Sigmoid colon (tissue), 7 donors: ENCODE data around the gene EPS8L2. TPM values are rescaled to one million over a fixed set of nuclear protein-coding genes. Genes with fewer than 3 reads are reported as not detected.

Experiments
- DNase-seq: peaks from one replicate; pipeline ENCODE4 v3.0.0-alpha.2; 2019
- H3K27ac ChIP-seq, 4 donors: fragments of 200-600 bp; sonication (generic); one replicate each; pipeline ENCODE4 v1.5.1; 2016 to 2019; ENCODE audit warnings: mild to moderate bottlenecking in 1 of 4
- H3K27me3 ChIP-seq, 3 donors: fragments of 200-600 bp; sonication (generic); one replicate each; pipeline ENCODE4 v1.5.1; 2019; ENCODE audit warnings: mild to moderate bottlenecking in 1 of 3
- H3K36me3 ChIP-seq, 4 donors: fragments of 200-600 bp; sonication (generic); one replicate each; pipeline ENCODE4 v1.5.1; 2016 to 2019
- H3K4me1 ChIP-seq, 4 donors: fragments of 200-600 bp; sonication (generic); one replicate each; pipeline ENCODE4 v1.5.1; 2017 to 2019
- H3K4me3 ChIP-seq, 4 donors: fragments of 200-600 bp; sonication (generic); one replicate each; pipeline ENCODE4 v1.5.1; 2017 to 2019; ENCODE audit warnings: mild to moderate bottlenecking in 2 of 4, moderate library complexity in 1 of 4
- H3K9me3 ChIP-seq, 4 donors: fragments of 200-600 bp in 3 of 4; sonication (generic) in 3 of 4; one replicate each; pipeline versions ENCODE4 v1.5.1 to v1.6.1; 2013 to 2019
- EP300 ChIP-seq, 4 donors: sonication (generic); formaldehyde crosslinking; IDR thresholded peaks; one replicate each; pipeline ENCODE4 v1.6.1; 2017; ENCODE audit warnings: antibody characterized with exemption in 4 of 4
- POLR2A ChIP-seq, 2 donors: fragments of 450-650 bp; IDR thresholded peaks; one replicate each; pipeline ENCODE4 v1.6.1; 2016; ENCODE audit warnings: antibody characterized with exemption in 2 of 2, mild to moderate bottlenecking in 2 of 2, moderate library complexity in 2 of 2
- POLR2AphosphoS5 ChIP-seq, 4 donors: sonication (generic); formaldehyde crosslinking; IDR thresholded peaks; one replicate each; pipeline ENCODE4 v1.6.1; 2017; ENCODE audit warnings: antibody characterized with exemption in 4 of 4
- WGBS, 2 donors: extraction: QIAGEN DNeasy Blood & Tissue Kit; methylation state at CpG; one replicate each; pipeline ENCODE4 v1.1.7; 2013; 5-methylcytosine and 5-hydroxymethylcytosine counted together
- intact Hi-C: fragments of 100-400 bp; cut with DNase I; formaldehyde crosslinking; loops from one replicate; pipeline ENCODE4 v1.15.1; 2023
- polyA plus RNA-seq, 3 donors: library from polyadenylated mRNA; stranded (reverse); fragments of 200-250 nt; gene quantifications; one replicate each; pipeline ENCODE4 v1.2.3, GENCODE V29; 2013
- total RNA-seq, 4 donors: library from RNA; depleted of rRNA; stranded (reverse); fragments of >200 nt; gene quantifications; one replicate each; pipeline ENCODE4 v1.1.0, GENCODE V29; 2016
- TF ChIP-seq, protein P1 (sequence below), 4 experiments: fragments of 450-650 bp in 3 of 4; fragments of 200-600 bp in 1 of 4; IDR thresholded peaks; one replicate each; pipeline ENCODE4 v1.5.1; 2016 to 2019; ENCODE audit warnings: antibody characterized with exemption in 4 of 4, mild to moderate bottlenecking in 3 of 4, moderate library complexity in 2 of 4
- donor health status: healthy with polysubstance abuse.
- donor health status: Bipolar disorder and iron deficiency.
- donor health status: healthy.

The EPS8L2 gene
- total and polyA plus RNA-seq, 7 donors = 5.4 to 168 (median 15.6) TPM

DNA sequence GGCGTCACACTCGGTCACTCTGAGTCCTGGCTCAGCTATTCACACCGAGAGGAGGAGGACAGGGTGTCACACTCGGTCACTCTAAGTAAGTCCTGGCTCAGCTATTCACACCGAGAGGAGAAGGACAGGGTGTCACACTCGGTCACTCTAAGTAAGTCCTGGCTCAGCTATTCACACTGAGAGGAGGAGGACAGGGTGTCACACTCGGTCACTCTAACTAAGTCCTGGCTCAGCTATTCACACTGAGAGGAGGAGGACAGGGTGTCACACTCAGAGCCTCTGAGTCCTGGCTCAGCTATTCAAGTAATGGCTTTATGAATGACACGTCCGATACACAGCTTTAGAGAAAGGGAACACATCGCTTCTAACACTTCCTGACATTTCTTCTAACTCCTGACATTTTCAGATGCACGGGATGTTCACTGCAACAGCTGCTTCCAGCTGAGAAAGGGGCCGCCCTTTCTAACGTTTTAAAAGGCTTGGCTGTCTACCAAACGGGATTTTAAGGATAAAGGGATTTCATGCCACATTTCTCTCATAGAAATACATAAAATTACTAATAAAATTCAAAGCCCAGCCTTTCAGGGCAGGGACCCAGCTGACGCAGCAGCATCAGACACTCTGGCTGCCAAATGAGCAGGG lies 40.8 kb upstream of the EPS8L2 start:
- H3K9me3 ChIP-seq = no peaks in the 10 kb centered on the region
- no peak for DNase-seq
- peaks cover 0 to 3% (median 0%) of the 10 kb centered on the region in 4 donors for H3K36me3 ChIP-seq
- intact Hi-C loops = no loop called here
- 86 to 91% methylated on average over 15 of the region's 15 CpGs for WGBS, 2 donors
- peaks cover 0 to 17% (median 10%) of the 10 kb centered on the region in 4 donors for H3K4me1 ChIP-seq
- no peak overlapping the region for H3K4me3 ChIP-seq
- TF ChIP-seq POLR2AphosphoS5 (IDR thresholded peaks at IDR 0.05) = peak in 1 of 4 donors; percentile 17
- TF ChIP-seq, protein P1, sequence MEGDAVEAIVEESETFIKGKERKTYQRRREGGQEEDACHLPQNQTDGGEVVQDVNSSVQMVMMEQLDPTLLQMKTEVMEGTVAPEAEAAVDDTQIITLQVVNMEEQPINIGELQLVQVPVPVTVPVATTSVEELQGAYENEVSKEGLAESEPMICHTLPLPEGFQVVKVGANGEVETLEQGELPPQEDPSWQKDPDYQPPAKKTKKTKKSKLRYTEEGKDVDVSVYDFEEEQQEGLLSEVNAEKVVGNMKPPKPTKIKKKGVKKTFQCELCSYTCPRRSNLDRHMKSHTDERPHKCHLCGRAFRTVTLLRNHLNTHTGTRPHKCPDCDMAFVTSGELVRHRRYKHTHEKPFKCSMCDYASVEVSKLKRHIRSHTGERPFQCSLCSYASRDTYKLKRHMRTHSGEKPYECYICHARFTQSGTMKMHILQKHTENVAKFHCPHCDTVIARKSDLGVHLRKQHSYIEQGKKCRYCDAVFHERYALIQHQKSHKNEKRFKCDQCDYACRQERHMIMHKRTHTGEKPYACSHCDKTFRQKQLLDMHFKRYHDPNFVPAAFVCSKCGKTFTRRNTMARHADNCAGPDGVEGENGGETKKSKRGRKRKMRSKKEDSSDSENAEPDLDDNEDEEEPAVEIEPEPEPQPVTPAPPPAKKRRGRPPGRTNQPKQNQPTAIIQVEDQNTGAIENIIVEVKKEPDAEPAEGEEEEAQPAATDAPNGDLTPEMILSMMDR (IDR thresholded peaks at IDR 0.05) = no peak
- H3K27me3 ChIP-seq = no peaks in the 10 kb centered on the region
- H3K27ac ChIP-seq = peak overlapping the region; percentile 28 to 69 (median 63)

DNA sequence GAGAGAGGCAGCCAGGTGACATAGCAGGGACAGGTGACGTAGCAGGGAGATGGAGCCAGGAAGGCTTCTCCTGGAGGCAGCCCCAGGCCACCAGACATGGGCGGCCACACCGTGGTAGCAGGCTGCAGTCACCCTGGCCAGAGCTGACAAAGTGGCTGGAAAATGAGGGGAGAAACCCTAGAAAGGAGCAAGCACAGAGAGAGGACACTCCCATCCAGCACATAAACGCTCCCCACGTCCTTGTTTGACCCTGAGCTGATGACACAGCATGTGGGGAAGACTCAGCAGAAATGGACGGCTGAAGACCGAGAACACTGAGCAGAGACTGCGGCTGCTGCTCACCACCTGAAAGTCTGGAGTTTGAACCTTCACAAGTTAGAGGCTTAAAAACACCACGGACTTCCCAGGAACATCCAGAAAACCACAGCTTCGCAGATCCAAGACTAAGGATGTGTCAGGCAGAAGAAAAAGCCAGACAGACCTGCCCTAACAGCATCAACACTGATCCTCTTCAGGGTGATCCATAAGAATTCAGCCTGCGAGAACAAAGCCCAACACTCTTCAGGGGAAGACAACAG lies 40.2 kb upstream of the EPS8L2 start:
- TF ChIP-seq, protein P1 (IDR thresholded peaks at IDR 0.05) = no peak
- TF ChIP-seq EP300 (IDR thresholded peaks at IDR 0.05) = no peak
- no peak for TF ChIP-seq POLR2A (IDR thresholded peaks at IDR 0.05)
- TF ChIP-seq POLR2AphosphoS5 (IDR thresholded peaks at IDR 0.05) = peak in 2 of 4 donors; percentile 22 to 26
- Histone ChIP-seq H3K27me3 (no peaks in the 10 kb centered on the region), H3K4me1 (peaks cover 0 to 17% (median 10%) of the 10 kb centered on the region in 4 donors), H3K27ac (peak overlapping the region; percentile 28 to 69 (median 63)), H3K4me3 (no peak overlapping the region), H3K36me3 (no peaks in the 10 kb centered on the region), H3K9me3 (no peaks in the 10 kb centered on the region)
- intact Hi-C loops = no loop called here
- DNase-seq = peak; percentile 77
- 76 to 79% methylated on average over 11 of the region's 11 CpGs for WGBS, 2 donors

DNA sequence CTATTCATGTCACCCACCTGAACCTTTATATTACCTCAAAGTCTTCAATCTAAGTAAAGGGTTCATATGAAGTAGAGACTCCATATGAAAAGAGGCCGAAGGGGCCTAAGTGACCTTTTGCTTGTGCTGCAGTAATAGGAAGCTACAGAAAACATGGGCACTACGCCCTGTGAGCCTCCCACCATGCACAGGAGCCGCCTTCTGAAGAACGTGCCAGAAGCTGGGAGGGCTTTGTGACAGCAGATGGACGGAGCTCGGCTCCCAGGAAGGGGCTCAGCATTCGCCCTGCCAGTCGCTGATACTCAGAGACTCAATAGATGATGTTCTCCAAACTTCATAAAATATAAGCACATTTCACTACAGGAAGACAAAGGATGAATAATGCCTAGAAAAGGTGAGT lies 32.2 kb upstream of the EPS8L2 start:
- intact Hi-C loops = no loop called here
- Histone ChIP-seq H3K4me1 (no peaks in the 10 kb centered on the region), H3K36me3 (peaks cover 0 to 68% (median 23%) of the 10 kb centered on the region in 4 donors), H3K27me3 (no peaks in the 10 kb centered on the region), H3K9me3 (no peaks in the 10 kb centered on the region), H3K4me3 (no peak overlapping the region), H3K27ac (no peak overlapping the region)
- WGBS, 2 donors = 95 to 96% methylated on average over 8 of the region's 8 CpGs
- TF ChIP-seq, protein P1 (IDR thresholded peaks at IDR 0.05) = no peak
- TF ChIP-seq EP300 (IDR thresholded peaks at IDR 0.05) (no peak), POLR2AphosphoS5 (IDR thresholded peaks at IDR 0.05) (no peak), POLR2A (IDR thresholded peaks at IDR 0.05) (no peak)
- no peak for DNase-seq

GRCh38 chr11:674406-674805 lies 31.6 kb upstream of the EPS8L2 start:
- Histone ChIP-seq H3K4me1 (no peaks in the 10 kb centered on the region), H3K4me3 (no peak overlapping the region), H3K27me3 (no peaks in the 10 kb centered on the region), H3K36me3 (peaks cover 0 to 73% (median 24%) of the 10 kb centered on the region in 4 donors), H3K9me3 (no peaks in the 10 kb centered on the region), H3K27ac (no peak overlapping the region)
- DNase-seq = no peak
- WGBS, 2 donors = 91 to 95% methylated on average over 17 of the region's 17 CpGs
- intact Hi-C loops = no loop called here
- TF ChIP-seq, protein P1 (IDR thresholded peaks at IDR 0.05) = no peak
- TF ChIP-seq EP300 (IDR thresholded peaks at IDR 0.05) (no peak), POLR2A (IDR thresholded peaks at IDR 0.05) (no peak), POLR2AphosphoS5 (IDR thresholded peaks at IDR 0.05) (no peak)
